SK-N-SH treated with all-trans-retinoic acid at 6 μM for 48 hours (cell line): ENCODE data around the gene ERG.

Experiments
- ATAC-seq: fragments of 200-7000 bp; cut with Tn5 transposase; 3 replicates; pipeline ENCODE4 v1.9.1; 2020; ENCODE audit warnings: mild to moderate bottlenecking, moderate library complexity
- ARNTL ChIP-seq: fragments of 450-650 bp; formaldehyde crosslinking; IDR thresholded peaks from 2 replicates; pipeline ENCODE4 v1.5.0; 2020; ENCODE audit warnings: low read depth, mild to moderate bottlenecking, moderate library complexity, borderline replicate concordance
- BACH2 ChIP-seq: fragments of 250-450 bp; sonication (Bioruptor Pico); IDR thresholded peaks from 2 replicates; pipeline ENCODE4 v1.9.0; 2021; ENCODE audit warnings: mild to moderate bottlenecking, borderline replicate concordance
- CSDC2 ChIP-seq: fragments of 250-450 bp; sonication (Bioruptor Pico); IDR thresholded peaks from 2 replicates; pipeline ENCODE4 v1.5.0; 2020; ENCODE audit warnings: mild to moderate bottlenecking, moderate library complexity
- CSRNP3 ChIP-seq: fragments of 250-450 bp; sonication (Bioruptor Pico); IDR thresholded peaks from 2 replicates; pipeline ENCODE4 v1.5.1; 2021; ENCODE audit warnings: mild to moderate bottlenecking, moderate library complexity
- GLIS3 ChIP-seq: fragments of 250-450 bp; sonication (Bioruptor Pico); IDR thresholded peaks from 2 replicates; pipeline ENCODE4 v1.5.0; 2020; ENCODE audit warnings: mild to moderate bottlenecking, moderate library complexity
- ISL1 ChIP-seq: fragments of 250-450 bp; sonication (Bioruptor Pico); IDR thresholded peaks from 2 replicates; pipeline ENCODE4 v2.1.2; 2022; ENCODE audit warnings: mild to moderate bottlenecking, moderate library complexity
- OSR1 ChIP-seq: fragments of 250-450 bp; sonication (Bioruptor Pico); IDR thresholded peaks from 2 replicates; pipeline ENCODE4 v1.8.0; 2022; ENCODE audit warnings: moderate library complexity, mild to moderate bottlenecking, inconsistent platforms
- PATZ1 ChIP-seq: fragments of 250-450 bp; sonication (Bioruptor Pico); IDR thresholded peaks from 2 replicates; pipeline ENCODE4 v1.8.0; 2020; ENCODE audit warnings: mild to moderate bottlenecking, moderate library complexity, borderline replicate concordance
- POU6F1 ChIP-seq: fragments of 250-450 bp; sonication (Bioruptor Pico); IDR thresholded peaks from 2 replicates; pipeline ENCODE4 v1.8.0; 2021; ENCODE audit warnings: low read depth, mild to moderate bottlenecking, moderate library complexity, borderline replicate concordance
- PPARA ChIP-seq: fragments of 250-450 bp; sonication (Bioruptor Pico); IDR thresholded peaks from 2 replicates; pipeline ENCODE4 v1.5.0; 2020; ENCODE audit warnings: mild to moderate bottlenecking, borderline replicate concordance
- RARB ChIP-seq: fragments of 250-450 bp; sonication (Bioruptor Pico); IDR thresholded peaks from 2 replicates; pipeline ENCODE4 v1.8.0; 2021; ENCODE audit warnings: mild to moderate bottlenecking, moderate library complexity
- SNAI2 ChIP-seq: fragments of 250-450 bp; sonication (Bioruptor Pico); IDR thresholded peaks from 2 replicates; pipeline ENCODE4 v1.5.0; 2020; ENCODE audit warnings: mild to moderate bottlenecking, moderate library complexity
- TCF4 ChIP-seq: fragments of 250-450 bp; sonication (Bioruptor Pico); IDR thresholded peaks from 2 replicates; pipeline ENCODE4 v1.8.0; 2021; ENCODE audit warnings: mild to moderate bottlenecking, moderate library complexity, borderline replicate concordance
- TOX ChIP-seq: fragments of 250-450 bp; sonication (Bioruptor Pico); IDR thresholded peaks from 2 replicates; pipeline ENCODE4 v1.8.0; 2021; ENCODE audit warnings: mild to moderate bottlenecking, moderate library complexity, borderline replicate concordance
- TSHZ2 ChIP-seq: fragments of 250-450 bp; sonication (Bioruptor Pico); IDR thresholded peaks from 2 replicates; pipeline ENCODE4 v1.5.0; 2020; ENCODE audit warnings: mild to moderate bottlenecking, moderate library complexity
- ZC3H10 ChIP-seq: fragments of 250-450 bp; sonication (Bioruptor Pico); IDR thresholded peaks from 2 replicates; pipeline ENCODE4 v1.5.1; 2021; ENCODE audit warnings: mild to moderate bottlenecking, moderate library complexity
- ZFP3 ChIP-seq: fragments of 250-450 bp; sonication (Bioruptor Pico); IDR thresholded peaks from 2 replicates; pipeline ENCODE4 v1.5.0; 2020; ENCODE audit warnings: mild to moderate bottlenecking, moderate library complexity
- ZNF565 ChIP-seq: fragments of 450-650 bp; formaldehyde crosslinking; conservative IDR thresholded peaks from 2 replicates; pipeline ENCODE4 v1.5.0; 2020; ENCODE audit warnings: low read depth, mild to moderate bottlenecking, moderate library complexity
- ZNF70 ChIP-seq: fragments of 450-650 bp; formaldehyde crosslinking; IDR thresholded peaks from 2 replicates; pipeline ENCODE4 v1.5.0; 2020; ENCODE audit warnings: mild to moderate bottlenecking, moderate library complexity
- ZNF8 ChIP-seq: fragments of 450-650 bp; formaldehyde crosslinking; IDR thresholded peaks from 2 replicates; pipeline ENCODE4 v1.5.0; 2020; ENCODE audit warnings: mild to moderate bottlenecking, moderate library complexity
- TF ChIP-seq, protein P1 (sequence below): fragments of 250-450 bp; sonication (Bioruptor Pico); IDR thresholded peaks from 2 replicates; pipeline ENCODE4 v1.5.1; 2020; ENCODE audit warnings: low read depth, mild to moderate bottlenecking, moderate library complexity

The ERG gene

GRCh38 chr21:38460171-38460742 lies 38.0 kb downstream of the ERG start:
- peak; percentile 77 for ATAC-seq
- TF ChIP-seq RARB (CRISPR knock-in tag) = no peak
- no peak for TF ChIP-seq ZNF565
- TF ChIP-seq CSRNP3 = no peak
- TF ChIP-seq TCF4 (CRISPR knock-in tag) = no peak
- no peak for TF ChIP-seq ZNF70 (CRISPR knock-in tag)
- no peak for TF ChIP-seq TOX (CRISPR knock-in tag)
- no peak for TF ChIP-seq ZNF8 (CRISPR knock-in tag)
- TF ChIP-seq POU6F1 (CRISPR knock-in tag) = no peak
- TF ChIP-seq, all 23 proteins: peak for 0

- no peak for ATAC-seq
- TF ChIP-seq PPARA (CRISPR knock-in tag) (no peak), ZNF565 (no peak), TOX (CRISPR knock-in tag) (no peak), OSR1 (CRISPR knock-in tag) (no peak), CSDC2 (CRISPR knock-in tag) (no peak), RARB (CRISPR knock-in tag) (no peak), ARNTL (CRISPR knock-in tag) (no peak), ZNF8 (CRISPR knock-in tag) (no peak), GLIS3 (CRISPR knock-in tag) (no peak), ZFP3 (no peak)
Observed at GRCh38 chr21:38459490-38459889, 38.8 kb downstream of the ERG start.

GRCh38 chr21:38455403-38455802 lies 42.9 kb downstream of the ERG start:
- TF ChIP-seq PATZ1 (CRISPR knock-in tag) (no peak), SNAI2 (CRISPR knock-in tag) (no peak), ARNTL (CRISPR knock-in tag) (no peak), GLIS3 (CRISPR knock-in tag) (no peak), ISL1 (CRISPR knock-in tag) (peak; percentile 57), TSHZ2 (CRISPR knock-in tag) (no peak)
- peak; percentile 71 for ATAC-seq

- no peak for ATAC-seq
- TF ChIP-seq BACH2 = no peak
- no peak for TF ChIP-seq CSRNP3
- no peak for TF ChIP-seq TCF4 (CRISPR knock-in tag)
- no peak for TF ChIP-seq PATZ1 (CRISPR knock-in tag)
- TF ChIP-seq ZNF8 (CRISPR knock-in tag) = no peak
- no peak for TF ChIP-seq ZFP3
- TF ChIP-seq, protein P1, sequence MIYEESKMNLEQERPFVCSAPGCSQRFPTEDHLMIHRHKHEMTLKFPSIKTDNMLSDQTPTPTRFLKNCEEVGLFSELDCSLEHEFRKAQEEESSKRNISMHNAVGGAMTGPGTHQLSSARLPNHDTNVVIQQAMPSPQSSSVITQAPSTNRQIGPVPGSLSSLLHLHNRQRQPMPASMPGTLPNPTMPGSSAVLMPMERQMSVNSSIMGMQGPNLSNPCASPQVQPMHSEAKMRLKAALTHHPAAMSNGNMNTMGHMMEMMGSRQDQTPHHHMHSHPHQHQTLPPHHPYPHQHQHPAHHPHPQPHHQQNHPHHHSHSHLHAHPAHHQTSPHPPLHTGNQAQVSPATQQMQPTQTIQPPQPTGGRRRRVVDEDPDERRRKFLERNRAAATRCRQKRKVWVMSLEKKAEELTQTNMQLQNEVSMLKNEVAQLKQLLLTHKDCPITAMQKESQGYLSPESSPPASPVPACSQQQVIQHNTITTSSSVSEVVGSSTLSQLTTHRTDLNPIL (CRISPR knock-in tag) = no peak
- TF ChIP-seq ZC3H10 (CRISPR knock-in tag) = no peak
- TF ChIP-seq TOX (CRISPR knock-in tag) = no peak
- TF ChIP-seq POU6F1 (CRISPR knock-in tag) = no peak
Observed at GRCh38 chr21:38454702-38455101, 43.6 kb downstream of the ERG start.
